Endothelial cell (in vitro differentiated cells): ENCODE data around the gene SCFD2. TPM values are rescaled to one million over a fixed set of nuclear protein-coding genes. Genes with fewer than 3 reads are reported as not detected.

Experiments
- DNase-seq: peaks from one replicate; pipeline ENCODE4 v3.0.0; 2021; ENCODE audit warnings: low spot score
- H3K27ac Mint-ChIP-seq: one replicate; pipeline ENCODE4 v1.8.0; 2021; ENCODE audit warnings: mixed read lengths, inconsistent platforms; ENCODE audit not compliant: unreplicated experiment
- H3K27me3 Mint-ChIP-seq: one replicate; pipeline ENCODE4 v1.8.0; 2021; ENCODE audit warnings: mild to moderate bottlenecking, moderate library complexity, mixed read lengths, inconsistent platforms; ENCODE audit not compliant: unreplicated experiment
- H3K36me3 Mint-ChIP-seq: one replicate; pipeline ENCODE4 v1.8.0; 2021; ENCODE audit warnings: mild to moderate bottlenecking, low read depth, mixed read lengths, inconsistent platforms; ENCODE audit not compliant: unreplicated experiment
- H3K4me1 Mint-ChIP-seq: one replicate; pipeline ENCODE4 v1.8.0; 2021; ENCODE audit warnings: mild to moderate bottlenecking, mixed read lengths, inconsistent platforms; ENCODE audit not compliant: unreplicated experiment
- H3K4me3 Mint-ChIP-seq: one replicate; pipeline ENCODE4 v1.8.0; 2021; ENCODE audit warnings: mild to moderate bottlenecking, mixed read lengths, inconsistent platforms; ENCODE audit not compliant: unreplicated experiment
- H3K9me3 Mint-ChIP-seq: one replicate; pipeline ENCODE4 v1.8.0; 2021; ENCODE audit warnings: mixed read lengths, inconsistent platforms; ENCODE audit not compliant: unreplicated experiment
- CTCF ChIP-seq: fragments of 200-600 bp; sonication (generic); IDR thresholded peaks from one replicate; pipeline ENCODE4 v1.5.0; 2021; ENCODE audit warnings: antibody characterized with exemption; ENCODE audit not compliant: unreplicated experiment
- total RNA-seq: library from RNA; stranded (reverse); fragmentation: NEBNext Ultra II Directional; extraction: Animal tissue kit (Norgen Biotek cat#: 25700); gene quantifications from one replicate; pipeline ENCODE4 v1.2.1, GENCODE V29; 2021; ENCODE audit not compliant: unreplicated experiment

Gene SCFD2
- total RNA-seq, 1 donor from 2014 or later = 13.6 TPM

GRCh38 chr4:53152467-53152866, 213.4 kb downstream of the SCFD2 start:
- Mint-ChIP-seq H3K4me3 (no peak overlapping the region), H3K9me3 (peaks cover 5% of the 10 kb centered on the region), H3K4me1 (no peaks in the 10 kb centered on the region), H3K36me3 (peaks cover 19% of the 10 kb centered on the region), H3K27me3 (peaks cover 5% of the 10 kb centered on the region), H3K27ac (no peak overlapping the region)
- no peak for TF ChIP-seq CTCF
- no peak for DNase-seq

- peaks cover 5% of the 10 kb centered on the region for H3K9me3 Mint-ChIP-seq
- peaks cover 19% of the 10 kb centered on the region for H3K36me3 Mint-ChIP-seq
- H3K4me3 Mint-ChIP-seq = no peak overlapping the region
- H3K27me3 Mint-ChIP-seq = peaks cover 5% of the 10 kb centered on the region
- no peak overlapping the region for H3K27ac Mint-ChIP-seq
- H3K4me1 Mint-ChIP-seq = no peaks in the 10 kb centered on the region
- TF ChIP-seq CTCF = no peak
- no peak for DNase-seq
Observed at GRCh38 chr4:53151489-53151788, 214.4 kb downstream of the SCFD2 start.

GRCh38 chr4:53150631-53151488, 215.0 kb downstream of the SCFD2 start:
- no peak overlapping the region for H3K27ac Mint-ChIP-seq
- peaks cover 5% of the 10 kb centered on the region for H3K9me3 Mint-ChIP-seq
- no peaks in the 10 kb centered on the region for H3K4me1 Mint-ChIP-seq
- no peak for TF ChIP-seq CTCF
- DNase-seq = no peak
- no peak overlapping the region for H3K4me3 Mint-ChIP-seq
- peaks cover 5% of the 10 kb centered on the region for H3K27me3 Mint-ChIP-seq
- peaks cover 19% of the 10 kb centered on the region for H3K36me3 Mint-ChIP-seq

- peaks cover 3% of the 10 kb centered on the region for H3K36me3 Mint-ChIP-seq
- H3K9me3 Mint-ChIP-seq = no peaks in the 10 kb centered on the region
- H3K27me3 Mint-ChIP-seq = peaks cover 3% of the 10 kb centered on the region
- DNase-seq = no peak
- no peak overlapping the region for H3K27ac Mint-ChIP-seq
- no peaks in the 10 kb centered on the region for H3K4me1 Mint-ChIP-seq
- no peak for TF ChIP-seq CTCF
- H3K4me3 Mint-ChIP-seq = no peak overlapping the region
Observed at GRCh38 chr4:53147711-53148110, 218.2 kb downstream of the SCFD2 start.

GRCh38 chr4:53147197-53147596, 218.7 kb downstream of the SCFD2 start:
- Mint-ChIP-seq H3K36me3 (no peaks in the 10 kb centered on the region), H3K27me3 (no peaks in the 10 kb centered on the region), H3K9me3 (no peaks in the 10 kb centered on the region), H3K27ac (no peak overlapping the region), H3K4me1 (no peaks in the 10 kb centered on the region), H3K4me3 (no peak overlapping the region)
- no peak for TF ChIP-seq CTCF
- DNase-seq = no peak
